Measurements from ENCODE around the gene TCF3.
"Not testable (repeated sequence)": the region's sequence is repeated elsewhere in the genome, so short reads cannot be mapped to it uniquely, and the experiment has no call there.

Gene TCF3

GRCh38 chr19:1672769-1673644, 20.6 kb upstream of the TCF3 start:
- no peak for DNase-seq (ENCODE audit: low read depth in 2 of 3, low spot score in 1 of 3)

DNA sequence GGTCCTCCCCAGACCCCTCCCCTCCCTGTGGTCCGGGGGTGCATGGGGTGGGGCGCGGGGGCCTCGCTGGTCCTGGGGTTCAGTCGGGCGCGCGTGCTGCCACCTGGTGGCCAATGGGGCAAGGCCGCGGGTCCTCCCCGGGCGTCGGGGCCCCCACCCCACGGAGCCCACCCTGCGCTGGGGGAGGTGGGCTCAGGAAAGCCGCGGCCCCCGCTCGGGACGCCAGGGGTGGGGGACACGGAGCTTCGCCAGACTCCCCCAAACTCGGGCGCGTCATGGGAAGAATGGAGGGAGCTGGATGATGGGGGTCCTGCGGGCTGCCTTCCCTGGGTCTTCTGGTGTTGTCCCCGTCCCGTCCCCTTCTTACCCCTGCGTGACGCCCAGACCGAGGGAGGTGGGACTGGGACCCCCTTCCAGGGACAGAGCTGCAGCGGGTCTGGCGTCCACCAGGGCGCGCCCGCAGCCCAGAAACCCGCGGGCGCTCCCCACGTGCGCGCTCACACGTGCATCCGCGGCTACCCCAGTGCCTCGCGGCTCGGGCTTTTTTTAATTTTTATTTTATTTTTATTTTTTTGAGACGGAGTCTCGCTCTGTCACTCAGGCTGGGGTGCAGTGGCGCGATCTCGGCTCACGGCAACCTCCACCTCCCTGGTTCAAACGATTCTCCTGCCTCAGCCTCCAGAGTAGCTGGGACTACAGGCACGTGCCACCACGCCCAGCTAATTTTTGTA, 19.8 kb upstream of the TCF3 start:
- peak in 1 of 3 donors; percentile 46 for DNase-seq (ENCODE audit: low read depth in 2 of 3, low spot score in 1 of 3)

- no peak for DNase-seq (ENCODE audit: low read depth in 2 of 3, low spot score in 1 of 3)
These were observed 19.3 kb upstream of the TCF3 start for GRCh38 chr19:1671716-1672037.

GRCh38 chr19:1670747-1671146, 18.3 kb upstream of the TCF3 start:
- DNase-seq (ENCODE audit: low read depth in 2 of 3, low spot score in 1 of 3) = not testable (repeated sequence)

- DNase-seq (ENCODE audit: low read depth in 2 of 3, low spot score in 1 of 3) = no peak
These were observed 16.3 kb upstream of the TCF3 start for GRCh38 chr19:1668486-1669270.

DNA sequence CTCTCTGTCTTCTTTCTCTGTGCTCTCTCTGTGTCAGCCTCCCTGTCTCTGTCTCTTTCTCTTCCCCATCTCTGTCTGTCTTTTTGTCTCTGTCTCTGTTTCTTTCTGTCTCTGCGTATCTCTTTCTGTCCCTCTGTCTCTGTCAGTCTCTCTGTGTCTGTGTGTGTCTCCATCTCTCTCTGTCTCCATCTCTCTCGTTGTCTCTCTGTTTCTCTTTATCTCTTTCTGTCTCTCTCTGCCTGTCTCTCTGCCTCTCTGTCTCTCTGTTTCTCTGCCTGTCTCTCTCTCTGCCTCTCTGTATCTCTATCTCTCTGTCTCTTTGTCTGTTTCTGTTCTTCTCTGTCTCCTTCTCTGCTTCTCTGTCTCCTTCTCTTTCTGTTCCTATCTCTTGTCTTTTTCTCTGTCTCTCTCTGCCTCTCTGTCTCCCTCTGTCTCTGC, 15.7 kb upstream of the TCF3 start:
- no peak for DNase-seq (ENCODE audit: low read depth in 2 of 3, low spot score in 1 of 3)

DNA sequence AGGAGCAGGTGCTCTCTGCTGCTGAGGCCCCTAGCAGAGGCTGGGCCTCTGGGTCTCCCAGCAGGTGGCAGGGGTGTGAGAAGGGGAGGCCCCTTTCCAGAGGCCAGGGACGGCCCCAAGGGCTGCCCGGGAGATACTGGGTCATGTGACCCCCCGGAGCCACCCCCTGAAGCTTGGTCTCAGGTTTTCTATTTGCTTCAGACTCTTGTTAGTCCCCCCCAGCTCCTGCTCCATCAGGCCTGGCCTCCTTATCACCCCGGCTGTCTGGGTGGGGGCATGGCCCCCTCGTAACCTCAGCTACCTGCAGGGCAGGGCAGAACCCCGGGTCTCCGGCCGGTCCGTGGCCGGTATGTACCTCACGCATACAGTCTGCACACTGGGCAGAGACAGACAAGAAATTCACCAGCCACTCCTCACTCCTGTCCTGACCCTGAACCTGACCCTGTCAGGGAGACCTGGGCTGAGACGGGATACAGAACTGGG, 13.2 kb upstream of the TCF3 start:
- no peak for DNase-seq (ENCODE audit: low read depth in 2 of 3, low spot score in 1 of 3)

DNA sequence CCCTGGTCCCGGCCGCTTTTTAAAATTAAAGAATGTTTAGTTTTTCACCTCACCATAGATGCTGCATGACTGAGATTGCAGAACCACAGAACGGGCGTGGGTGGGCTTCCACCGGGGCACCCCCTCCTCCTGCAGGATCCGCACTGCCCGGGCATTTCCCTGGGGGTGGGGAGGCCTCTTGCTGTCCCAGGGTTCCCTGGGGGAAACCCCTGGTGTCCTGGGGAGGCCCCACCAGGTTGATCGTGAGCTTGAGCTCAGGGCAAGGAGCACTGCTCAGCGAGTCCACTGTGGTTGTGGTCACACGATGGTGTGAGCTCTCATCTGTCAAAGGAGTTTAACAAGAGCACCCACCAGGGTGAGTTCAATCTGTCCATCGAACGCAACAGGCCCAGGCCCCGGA, 11.4 kb upstream of the TCF3 start:
- DNase-seq (ENCODE audit: low read depth in 2 of 3, low spot score in 1 of 3) = peak in 1 of 3 donors; percentile 43

DNA sequence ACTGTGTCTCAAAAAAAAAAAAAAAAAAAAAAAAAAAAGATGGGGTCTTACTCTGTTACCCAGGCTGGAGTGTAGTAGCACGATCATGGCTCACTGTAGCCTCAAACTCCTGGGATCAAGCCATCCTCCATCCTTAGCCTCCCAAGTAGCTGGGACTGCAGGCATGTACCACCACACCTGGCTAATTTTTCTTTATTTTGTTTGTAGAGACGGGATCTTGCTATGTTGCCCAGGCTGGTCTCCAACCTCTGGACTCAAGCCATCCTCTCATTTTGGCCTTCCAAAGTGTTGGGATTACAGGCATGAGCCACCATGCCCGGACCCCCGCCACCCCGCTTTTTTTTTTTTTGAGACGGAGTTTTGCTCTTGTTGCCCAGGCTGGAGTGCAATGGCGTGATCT, 10.8 kb upstream of the TCF3 start:
- not testable (repeated sequence) for DNase-seq (ENCODE audit: low read depth in 2 of 3, low spot score in 1 of 3)

DNA sequence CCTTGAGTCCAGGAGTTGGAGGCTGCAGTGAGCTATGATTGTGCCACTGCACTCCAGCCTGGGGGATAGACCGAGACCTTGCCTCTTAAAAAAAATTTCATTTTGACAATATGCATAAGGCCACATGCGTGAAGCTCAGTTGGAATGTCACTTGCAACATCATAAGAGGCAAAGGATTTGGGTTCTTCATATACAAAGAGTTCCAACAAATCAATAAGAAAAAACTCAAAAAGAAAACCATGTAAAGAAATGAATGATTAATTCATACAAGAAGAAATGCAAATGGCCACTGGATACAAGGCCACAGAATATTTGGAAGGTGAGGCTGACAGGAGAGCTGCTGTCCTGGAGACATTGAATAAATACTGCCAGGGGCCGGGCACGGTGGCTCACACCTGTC, 9.6 kb upstream of the TCF3 start:
- no peak for DNase-seq (ENCODE audit: low read depth in 2 of 3, low spot score in 1 of 3)

DNA sequence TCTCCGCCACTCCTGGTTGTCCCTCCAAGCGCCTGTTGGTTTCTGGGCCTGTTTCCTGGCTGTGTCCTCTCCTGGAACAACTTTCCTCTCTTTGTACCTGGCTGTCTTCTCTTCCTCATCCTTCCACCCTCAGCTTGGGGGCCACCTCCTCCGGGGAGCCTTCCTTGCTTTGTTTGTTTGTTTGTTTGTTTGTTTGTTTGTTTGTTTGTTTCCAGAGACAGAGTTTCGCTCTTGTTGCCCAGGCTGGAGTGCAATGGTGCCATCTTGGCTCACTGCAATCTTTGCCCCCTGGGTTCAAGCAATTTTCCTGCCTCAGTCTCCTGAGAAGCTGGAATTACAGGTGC, 6.6 kb upstream of the TCF3 start:
- DNase-seq (ENCODE audit: low read depth in 2 of 3, low spot score in 1 of 3) = no peak

GRCh38 chr19:1658150-1659083, 6.0 kb upstream of the TCF3 start:
- DNase-seq (ENCODE audit: low read depth in 2 of 3, low spot score in 1 of 3) = no peak

DNA sequence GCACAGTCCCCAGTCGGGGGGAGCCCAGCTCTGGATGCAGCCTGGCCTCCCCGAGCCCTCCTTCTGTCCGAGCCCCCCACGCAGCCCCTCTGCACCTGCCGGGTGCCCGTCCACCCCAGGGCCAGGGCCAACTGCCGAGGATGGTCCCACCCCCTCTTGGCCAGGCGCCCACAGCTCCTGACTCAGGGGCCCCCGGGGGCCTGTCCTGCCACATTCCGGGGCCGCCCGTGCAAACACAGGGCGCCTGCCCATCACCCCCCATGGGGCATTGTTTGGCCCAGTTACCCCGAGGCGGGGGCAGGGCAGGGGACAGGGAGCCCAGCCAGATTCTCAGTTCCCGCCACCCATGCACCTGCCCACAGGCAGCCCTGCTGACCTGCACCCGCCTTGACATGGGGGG, 5.3 kb upstream of the TCF3 start:
- DNase-seq (ENCODE audit: low read depth in 2 of 3, low spot score in 1 of 3) = no peak

DNA sequence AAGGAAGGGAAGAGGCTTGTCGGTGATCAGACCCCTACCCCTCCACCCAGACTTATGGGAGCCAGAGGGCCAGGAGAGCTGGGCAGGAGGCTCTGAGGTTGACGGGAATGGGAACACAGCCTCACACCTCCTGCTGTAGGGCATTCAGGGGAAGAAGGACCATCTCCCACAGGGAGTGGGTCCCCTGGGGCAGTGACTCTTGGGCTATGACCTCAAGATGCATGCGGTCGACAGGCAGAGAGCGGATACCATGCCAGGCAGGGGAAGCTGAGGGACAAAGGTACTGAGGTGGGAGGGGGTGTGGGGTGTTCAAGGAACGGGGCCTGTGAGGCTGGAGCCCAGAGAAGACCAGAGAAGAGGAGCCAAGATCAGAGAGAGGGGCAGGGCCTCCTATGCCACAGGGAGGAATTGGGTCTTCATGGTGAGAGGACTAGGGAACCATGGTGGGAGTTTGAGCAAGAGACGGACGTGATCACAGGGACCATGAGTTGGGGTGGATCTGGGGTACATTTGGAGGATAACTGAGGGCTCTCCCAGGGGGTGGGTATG, 4.6 kb upstream of the TCF3 start:
- no peak for DNase-seq (ENCODE audit: low read depth in 2 of 3, low spot score in 1 of 3)

DNA sequence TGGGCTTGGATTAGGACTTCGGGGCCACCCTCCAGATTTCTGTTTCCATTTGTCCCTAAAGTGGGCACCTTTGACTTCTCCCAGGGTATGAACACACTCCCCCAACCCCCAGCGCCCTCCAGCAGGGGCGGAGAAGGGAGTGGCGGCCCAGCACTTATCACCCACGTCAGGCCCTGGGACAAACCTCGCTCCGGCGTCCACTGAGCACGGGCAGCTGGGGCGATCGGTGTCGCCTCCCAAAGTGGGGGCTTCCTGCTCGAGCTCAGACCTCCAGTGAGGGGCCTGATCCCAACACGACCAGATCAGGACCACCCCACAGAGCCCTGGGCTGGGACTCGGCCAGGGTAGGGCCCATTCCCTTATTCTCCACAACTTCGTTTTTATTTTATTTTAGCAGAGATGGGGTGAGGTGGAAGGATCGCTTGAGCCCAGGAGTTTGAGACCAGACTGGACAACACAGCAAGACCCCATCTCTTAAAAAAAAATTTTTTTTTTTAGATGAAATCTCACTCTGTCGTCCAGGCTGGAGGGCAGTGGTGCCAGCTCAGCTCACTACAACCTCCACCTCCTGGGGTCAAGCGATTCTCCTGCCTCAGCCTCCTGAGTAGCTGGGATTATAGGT, 3.7 kb upstream of the TCF3 start:
- no peak for DNase-seq (ENCODE audit: low read depth in 2 of 3, low spot score in 1 of 3)

GRCh38 chr19:1655131-1655981, 2.9 kb upstream of the TCF3 start:
- DNase-seq (ENCODE audit: low read depth in 2 of 3, low spot score in 1 of 3) = no peak

DNA sequence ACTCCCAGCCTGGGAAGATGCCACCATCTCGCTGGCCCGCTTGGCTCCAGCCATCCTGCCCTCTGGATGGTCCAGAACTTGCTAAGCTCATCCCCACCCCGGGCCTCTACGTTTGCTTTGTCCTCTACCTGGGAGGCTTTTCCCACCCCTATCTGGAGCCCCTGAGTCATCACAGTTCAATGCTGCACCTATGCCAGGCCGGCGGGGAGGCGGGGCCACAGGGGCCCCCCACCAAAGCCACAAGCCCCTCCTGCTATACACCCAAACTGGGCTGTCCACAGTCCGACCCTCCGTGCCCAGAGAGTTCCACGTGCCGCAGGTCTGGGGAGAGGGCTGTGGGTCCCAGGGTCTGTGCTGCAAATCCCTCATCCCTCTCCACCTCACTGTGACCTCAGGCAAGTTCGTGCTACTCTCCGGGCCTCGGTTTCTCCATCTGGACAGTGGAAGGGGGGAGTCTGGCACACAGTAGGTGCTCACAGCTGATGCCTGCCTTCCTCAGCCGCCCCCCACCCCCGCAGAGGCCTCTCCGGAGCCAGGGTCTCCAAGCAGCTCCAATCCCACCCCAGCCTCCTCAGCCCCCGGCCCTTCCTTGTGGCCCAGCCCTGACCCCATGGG, 1.9 kb upstream of the TCF3 start:
- no peak for DNase-seq (ENCODE audit: low read depth in 2 of 3, low spot score in 1 of 3)

DNA sequence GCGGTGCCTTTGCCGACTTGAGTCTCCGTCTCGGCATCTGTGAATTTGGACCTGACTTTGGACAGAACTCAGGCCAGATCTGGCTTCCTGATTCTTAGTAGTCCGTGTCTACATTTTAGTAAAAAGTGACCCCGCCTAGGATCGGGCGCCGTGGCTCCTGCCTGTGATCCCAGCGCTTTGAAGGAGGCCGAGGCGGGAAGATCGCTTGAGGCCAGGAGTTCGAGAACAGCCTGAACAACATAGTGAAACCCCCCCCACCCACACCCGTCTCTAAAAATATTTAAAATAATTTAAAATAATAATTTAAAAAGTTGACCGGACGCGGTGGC, 849 bp upstream of the TCF3 start:
- DNase-seq (ENCODE audit: low read depth in 2 of 3, low spot score in 1 of 3) = no peak
